HG03175 (cell line): Measurements from ENCODE around the gene GNL2.

Experiments
- ATAC-seq: cut with Tn5 transposase; IDR thresholded peaks from one replicate; pipeline ENCODE4 v1.9.1; 2021; ENCODE audit warnings: mild to moderate bottlenecking, moderate library complexity; ENCODE audit not compliant: unreplicated experiment

Gene GNL2

GRCh38 chr1:37595440-37596181 lies at the start of gene GNL2:
TSS of gene GNL2 (minus strand) at chr1:37595937. CDS start at chr1:37595822, 115 bp downstream.
- ATAC-seq = peak; percentile 95

GRCh38 chr1:37641059-37641458 lies 45.3 kb upstream of the GNL2 start:
- ATAC-seq = no peak

DNA sequence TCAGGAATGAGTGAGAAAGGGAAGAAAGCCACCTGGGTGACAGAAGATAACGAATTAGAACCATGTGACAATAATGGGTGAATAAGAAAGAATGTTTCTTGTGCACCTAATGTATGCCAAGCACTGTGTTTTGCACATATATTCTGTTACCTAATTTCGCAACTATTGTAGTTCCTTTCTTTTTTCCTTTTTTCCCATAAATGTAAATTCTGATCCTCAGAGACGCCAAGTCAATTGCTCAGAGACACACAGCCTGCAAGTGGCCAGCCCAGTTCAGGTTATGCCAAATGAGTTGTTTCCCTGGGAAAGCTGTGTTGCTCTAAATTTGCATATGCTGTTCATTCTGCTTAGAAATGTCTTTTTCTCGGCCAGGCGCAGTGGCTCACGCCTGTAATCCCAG lies 40.7 kb upstream of the GNL2 start:
- ATAC-seq = no peak

GRCh38 chr1:37634992-37635902 lies 39.5 kb upstream of the GNL2 start:
- no peak for ATAC-seq

DNA sequence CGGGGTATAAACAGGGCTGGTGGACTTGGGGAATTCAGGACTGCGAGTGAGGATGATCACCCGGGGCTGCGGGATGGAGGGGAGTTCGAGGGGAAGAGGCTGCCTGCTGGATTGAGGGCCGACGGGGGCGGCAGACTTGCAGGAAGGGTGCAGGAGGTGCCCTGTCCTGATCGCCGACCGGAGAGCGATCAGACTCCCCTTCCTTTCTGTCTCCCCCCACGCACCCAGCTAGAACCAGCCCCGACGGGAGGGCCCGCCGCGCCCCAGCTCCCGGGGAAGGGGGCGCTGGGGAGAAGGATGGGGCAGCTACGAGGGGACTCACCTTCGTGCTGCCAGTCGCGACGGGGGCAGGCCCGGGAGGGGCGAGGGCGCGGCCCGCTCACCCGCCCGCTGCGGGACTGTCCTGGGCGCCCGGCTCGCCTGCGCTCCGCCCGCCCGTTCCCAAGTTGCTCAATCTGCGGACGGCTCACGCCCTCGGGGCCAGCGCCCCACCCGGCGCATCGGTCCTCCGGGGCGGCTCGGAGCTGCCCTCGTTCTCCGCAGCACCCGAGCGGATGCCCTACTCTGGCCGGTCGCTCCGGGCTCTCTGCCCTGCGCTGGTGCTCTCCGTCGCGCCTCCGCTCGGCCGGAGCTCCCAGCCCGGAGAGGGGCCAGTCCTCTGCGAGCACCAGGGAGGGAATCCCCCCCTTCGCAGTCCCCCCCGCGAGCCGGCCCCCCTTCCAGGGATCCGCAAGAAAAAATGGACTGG lies 38.7 kb upstream of the GNL2 start, which contains the start of gene RSPO1:
Gene RSPO1, minus strand, starts transcription at position 649 of the 748 bp plus-strand sequence. CDS start 5,231 bp downstream, outside the sequence.
- no peak for ATAC-seq

- no peak for ATAC-seq
These were observed 38.2 kb upstream of the GNL2 start for GRCh38 chr1:37633938-37634243.

- no peak for ATAC-seq
These were observed 37.6 kb upstream of the GNL2 start for GRCh38 chr1:37633040-37633937.

DNA sequence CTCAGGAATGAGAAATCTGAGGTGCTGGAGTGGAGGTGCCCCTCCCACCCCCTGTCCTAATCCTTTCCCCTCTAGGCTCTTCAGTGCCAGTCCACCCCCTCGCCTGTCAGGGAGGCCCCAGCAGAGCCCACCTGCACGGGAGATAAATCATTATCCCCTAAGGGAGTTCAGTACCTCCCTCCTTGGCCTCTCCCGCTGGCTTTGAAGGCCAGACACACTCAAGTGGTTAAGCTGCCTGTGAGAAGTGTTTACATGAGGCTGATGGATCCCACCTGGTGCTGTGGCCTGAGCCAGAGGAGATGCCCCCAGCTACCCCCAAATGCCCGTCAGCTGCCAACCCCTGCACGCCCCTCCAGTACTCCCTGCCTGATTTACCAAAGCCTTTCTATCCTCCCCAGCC lies 35.3 kb upstream of the GNL2 start:
- no peak for ATAC-seq

- ATAC-seq = no peak
These were observed 34.8 kb upstream of the GNL2 start for GRCh38 chr1:37630426-37631028.

- ATAC-seq = no peak
These were observed 34.1 kb upstream of the GNL2 start for GRCh38 chr1:37629726-37630425.

DNA sequence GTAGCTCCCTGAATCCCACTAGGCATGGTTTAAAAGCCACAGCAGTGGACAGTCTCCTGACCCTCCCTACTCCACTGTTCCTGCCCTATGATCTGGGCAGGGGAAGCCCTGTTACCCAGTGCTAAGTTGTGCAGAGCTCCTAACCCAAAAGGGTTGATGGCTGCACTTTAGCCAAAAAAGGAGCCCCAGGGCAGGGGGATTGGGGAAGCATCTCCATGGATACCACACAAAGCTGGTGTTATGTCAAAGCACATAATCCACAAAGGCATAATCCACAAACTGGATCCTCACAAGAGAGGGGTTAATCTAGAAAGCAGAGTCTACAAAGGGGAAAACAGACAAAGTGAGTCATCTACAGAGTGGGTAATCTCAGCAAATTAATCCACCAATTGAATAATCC lies 33.3 kb upstream of the GNL2 start:
- no peak for ATAC-seq

- no peak for ATAC-seq
These were observed 32.4 kb upstream of the GNL2 start for GRCh38 chr1:37628026-37628556.

- no peak for ATAC-seq
These were observed 26.4 kb upstream of the GNL2 start for GRCh38 chr1:37622131-37622530.

DNA sequence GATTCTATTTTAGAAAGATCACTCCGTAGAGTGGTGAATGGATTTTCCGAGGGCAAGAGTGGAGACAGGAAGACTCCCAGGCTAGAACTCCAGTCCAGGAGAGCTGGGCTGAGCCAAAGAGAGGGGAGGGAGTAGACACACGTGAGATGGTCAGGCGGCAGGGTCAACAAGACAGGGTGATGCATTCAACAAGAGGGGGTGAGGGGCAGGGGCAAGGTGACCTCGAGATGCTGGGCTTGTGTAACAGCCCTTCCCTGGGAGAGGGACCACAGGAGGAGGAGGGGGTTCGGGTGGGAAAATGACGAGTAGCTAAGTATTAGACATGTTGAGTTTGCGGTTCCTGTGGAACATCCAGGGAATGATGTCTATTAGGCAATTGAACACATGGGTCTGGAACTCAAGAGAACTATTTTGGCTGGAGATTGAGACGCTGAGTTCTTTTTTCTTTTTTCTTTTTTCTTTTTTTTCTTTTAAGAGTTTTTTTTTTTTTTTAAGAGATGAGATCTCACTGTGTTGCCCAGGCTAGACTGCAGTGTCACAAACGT lies 25.7 kb upstream of the GNL2 start:
- no peak for ATAC-seq

- ATAC-seq = no peak
These were observed 25.0 kb upstream of the GNL2 start for GRCh38 chr1:37620707-37621106.

- no peak for ATAC-seq
These were observed 20.6 kb upstream of the GNL2 start for GRCh38 chr1:37616330-37616729.

- no peak for ATAC-seq
These were observed 18.4 kb upstream of the GNL2 start for GRCh38 chr1:37614105-37614504.

DNA sequence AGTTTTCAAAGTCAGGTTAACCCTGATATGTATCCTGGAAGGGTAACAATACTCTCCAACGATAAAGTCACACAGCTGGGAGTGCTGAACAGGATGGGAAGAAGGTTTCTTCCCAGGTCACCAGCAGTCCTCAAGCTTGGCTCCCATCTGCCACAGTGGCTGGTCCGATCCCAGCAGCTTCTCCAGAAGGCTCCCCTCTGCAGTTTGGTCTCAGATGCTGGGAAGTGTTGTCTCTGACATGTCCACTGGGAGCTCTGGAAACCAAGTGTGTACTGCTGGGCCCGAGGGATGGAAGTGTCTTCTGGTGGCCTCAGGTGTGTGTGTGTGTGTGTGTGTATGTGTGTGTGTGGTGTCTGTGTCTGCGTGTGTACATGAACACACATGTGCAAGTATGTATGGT lies 16.4 kb upstream of the GNL2 start:
- no peak for ATAC-seq

GRCh38 chr1:37609994-37610393 lies 14.3 kb upstream of the GNL2 start:
- ATAC-seq = no peak
